Epithelial cell of proximal tubule (primary cell): Measurements from ENCODE around the gene OR10J1. TPM values are rescaled to one million over a fixed set of nuclear protein-coding genes. Genes with fewer than 3 reads are reported as not detected.

Source experiments
- DNase-seq: peaks from one replicate; pipeline ENCODE4 v3.0.0-alpha.2; 2011; ENCODE audit warnings: low read depth
- H3K4me3 ChIP-seq: 2 replicates; pipeline ENCODE4 v1.5.1; 2011; ENCODE audit warnings: low read depth, mild to moderate bottlenecking, low read length
- total RNA-seq: library from RNA; depleted of rRNA; stranded (reverse); fragments of >200 nt; gene quantifications from 2 replicates; pipeline ENCODE4 v1.2.3, GENCODE V29; 2015
- TF ChIP-seq, protein P1 (sequence below): conservative IDR thresholded peaks from 2 replicates; pipeline ENCODE4 v1.5.1; 2012; ENCODE audit warnings: low read depth, mild to moderate bottlenecking, low read length

OR10J1 gene
- total RNA-seq, 1 donor from 2014 or later = not detected

DNA sequence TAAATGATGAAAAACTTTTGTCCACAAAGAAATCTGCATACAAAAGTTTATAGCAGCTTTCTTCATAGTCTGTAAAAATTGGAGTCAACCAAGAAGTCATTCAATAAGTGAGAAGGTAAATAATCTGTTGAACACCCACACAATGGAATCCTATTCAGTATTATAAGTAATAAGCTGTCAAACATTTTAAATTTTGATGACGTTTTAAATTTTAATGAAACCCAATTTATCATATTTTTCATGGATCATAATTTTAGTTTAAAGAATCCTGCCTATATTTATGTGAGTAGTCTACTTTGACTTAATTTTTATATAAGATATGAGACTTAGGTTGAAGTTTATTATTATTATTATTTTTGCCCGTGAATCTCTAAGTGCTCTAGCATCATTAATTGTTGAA, 20.0 kb downstream of the OR10J1 start:
- TF ChIP-seq, protein P1, sequence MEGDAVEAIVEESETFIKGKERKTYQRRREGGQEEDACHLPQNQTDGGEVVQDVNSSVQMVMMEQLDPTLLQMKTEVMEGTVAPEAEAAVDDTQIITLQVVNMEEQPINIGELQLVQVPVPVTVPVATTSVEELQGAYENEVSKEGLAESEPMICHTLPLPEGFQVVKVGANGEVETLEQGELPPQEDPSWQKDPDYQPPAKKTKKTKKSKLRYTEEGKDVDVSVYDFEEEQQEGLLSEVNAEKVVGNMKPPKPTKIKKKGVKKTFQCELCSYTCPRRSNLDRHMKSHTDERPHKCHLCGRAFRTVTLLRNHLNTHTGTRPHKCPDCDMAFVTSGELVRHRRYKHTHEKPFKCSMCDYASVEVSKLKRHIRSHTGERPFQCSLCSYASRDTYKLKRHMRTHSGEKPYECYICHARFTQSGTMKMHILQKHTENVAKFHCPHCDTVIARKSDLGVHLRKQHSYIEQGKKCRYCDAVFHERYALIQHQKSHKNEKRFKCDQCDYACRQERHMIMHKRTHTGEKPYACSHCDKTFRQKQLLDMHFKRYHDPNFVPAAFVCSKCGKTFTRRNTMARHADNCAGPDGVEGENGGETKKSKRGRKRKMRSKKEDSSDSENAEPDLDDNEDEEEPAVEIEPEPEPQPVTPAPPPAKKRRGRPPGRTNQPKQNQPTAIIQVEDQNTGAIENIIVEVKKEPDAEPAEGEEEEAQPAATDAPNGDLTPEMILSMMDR = no peak
- H3K4me3 ChIP-seq = no peak overlapping the region
- no peak for DNase-seq

DNA sequence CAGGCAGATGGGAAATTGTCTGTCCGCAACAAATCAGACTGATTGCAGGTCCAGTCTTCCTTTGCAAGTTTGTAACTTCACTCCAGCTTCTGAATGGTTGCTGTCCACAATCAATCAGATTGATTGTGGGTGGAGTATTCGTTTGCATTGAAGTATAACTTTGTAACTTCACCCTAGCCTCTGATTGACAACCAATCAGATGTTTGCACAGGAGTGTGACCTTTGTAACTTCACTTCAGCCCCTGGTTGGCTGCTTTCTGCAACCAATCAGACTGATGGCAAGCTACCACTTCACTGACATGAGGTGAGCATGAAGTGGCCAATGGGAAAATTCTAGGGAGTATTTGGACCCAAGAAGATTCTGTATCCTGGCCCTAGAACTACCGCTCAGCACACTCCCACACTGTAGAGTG, 25.7 kb downstream of the OR10J1 start:
- TF ChIP-seq, protein P1 = no peak
- DNase-seq = no peak
- H3K4me3 ChIP-seq = no peak overlapping the region

DNA sequence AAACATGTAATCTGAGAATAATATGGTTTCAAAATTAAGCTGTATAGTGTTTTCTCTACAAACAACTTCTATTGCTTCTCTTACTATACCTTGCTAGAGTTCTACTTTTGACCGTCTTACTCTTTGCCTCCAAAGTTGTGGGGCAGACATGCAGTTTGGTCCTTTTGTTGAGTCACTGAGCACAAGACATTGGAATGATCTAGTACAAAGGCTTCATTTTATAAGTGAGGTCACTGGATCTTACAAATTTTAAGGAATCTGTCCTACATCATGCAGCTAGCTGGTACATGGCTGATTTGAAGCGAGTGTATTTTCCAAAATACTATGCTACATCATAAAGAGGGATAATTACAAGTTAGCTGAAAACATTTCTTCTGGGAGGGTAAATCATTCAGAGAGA, 28.8 kb downstream of the OR10J1 start:
- TF ChIP-seq, protein P1 = no peak
- no peak for DNase-seq
- no peak overlapping the region for H3K4me3 ChIP-seq

DNA sequence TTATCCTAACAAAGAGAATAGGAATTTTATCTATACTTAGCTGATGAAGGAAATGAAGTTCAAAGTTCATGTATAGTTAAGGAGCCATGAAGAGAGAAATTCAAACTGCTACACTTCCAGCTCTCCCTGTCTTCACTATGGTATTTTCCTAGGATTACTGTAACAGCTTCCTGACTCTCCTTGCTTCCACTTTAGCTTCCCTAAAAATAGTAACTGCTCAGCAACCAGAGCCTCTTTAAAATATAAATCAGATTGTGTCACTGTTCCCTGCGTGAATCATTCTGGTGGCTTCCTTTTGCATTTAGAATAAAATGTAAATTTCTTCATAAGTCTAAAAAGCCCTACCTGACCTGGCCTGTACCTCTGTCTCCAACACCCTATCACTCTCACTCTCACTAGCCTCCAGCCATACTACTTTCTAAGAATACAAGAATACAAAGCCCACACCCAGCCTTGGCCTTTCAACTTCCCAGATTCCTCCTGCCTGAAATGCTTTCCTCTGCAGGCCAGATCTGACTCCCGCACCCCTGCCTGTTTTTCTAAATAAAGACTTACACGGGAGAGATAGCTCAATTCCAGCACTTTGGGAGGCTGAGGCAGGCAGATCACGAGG, 30.5 kb downstream of the OR10J1 start:
- H3K4me3 ChIP-seq = no peak overlapping the region
- TF ChIP-seq, protein P1 = no peak
- DNase-seq = no peak

DNA sequence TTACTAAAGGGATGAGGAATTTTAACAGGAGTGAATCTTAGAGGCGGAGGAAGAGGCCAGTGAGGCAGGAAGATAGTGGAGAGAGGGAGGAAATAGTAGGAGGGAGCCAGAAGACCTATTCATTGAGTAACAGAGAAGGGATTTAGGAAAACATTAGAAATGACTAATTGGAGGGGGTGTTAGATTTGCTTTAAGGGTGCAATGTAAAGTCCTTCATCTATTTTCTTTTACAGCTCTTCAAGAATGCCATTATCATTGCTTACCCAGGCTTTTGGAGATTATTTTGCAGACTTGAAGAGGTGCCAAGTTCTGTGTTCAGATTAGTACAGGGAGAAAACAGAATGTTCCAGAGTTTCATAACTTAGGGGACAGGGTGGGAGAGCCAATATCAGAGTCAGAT, 33.8 kb downstream of the OR10J1 start:
- H3K4me3 ChIP-seq = no peak overlapping the region
- DNase-seq = no peak
- TF ChIP-seq, protein P1 = no peak

DNA sequence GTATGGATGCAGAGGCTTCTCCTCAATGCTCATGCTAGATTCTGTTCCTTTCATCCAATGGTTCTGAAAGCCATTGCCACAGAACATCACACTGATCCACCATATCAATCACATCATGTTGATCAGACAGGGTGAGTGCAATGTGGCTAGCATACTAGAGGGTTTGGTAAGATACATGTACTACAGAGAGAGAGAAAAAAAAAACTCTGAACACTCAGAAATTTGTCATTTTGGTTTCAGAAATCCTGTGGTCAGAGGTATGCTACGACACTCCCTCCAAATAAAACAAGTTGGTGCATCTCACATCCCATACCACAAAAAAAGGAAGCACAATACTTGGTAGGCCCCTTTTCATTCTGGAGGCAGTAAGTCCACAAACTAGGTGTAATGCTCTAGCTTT, 35.4 kb downstream of the OR10J1 start:
- TF ChIP-seq, protein P1 = no peak
- no peak overlapping the region for H3K4me3 ChIP-seq
- DNase-seq = no peak

DNA sequence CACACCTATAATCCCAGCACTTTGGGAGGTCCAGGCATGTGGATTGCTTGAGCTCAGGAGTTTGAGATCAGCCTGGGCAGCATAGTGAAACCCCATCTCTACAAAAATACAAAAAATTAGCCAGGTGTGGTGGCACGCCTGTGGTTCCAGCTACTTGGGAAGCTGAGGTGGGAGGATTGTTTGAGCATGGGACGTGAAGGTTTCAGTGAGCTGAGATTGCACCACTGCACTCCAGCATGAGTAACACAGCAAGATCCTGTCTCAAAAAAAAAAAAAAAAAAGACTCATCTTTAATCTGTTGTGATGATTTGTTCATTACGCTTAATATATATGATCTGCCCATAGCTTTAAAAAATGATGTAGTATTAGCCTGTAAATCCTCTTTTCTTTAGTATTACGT, 44.0 kb downstream of the OR10J1 start:
- TF ChIP-seq, protein P1 = no peak
- no peak for DNase-seq
- H3K4me3 ChIP-seq = no peak overlapping the region
